Measurements from ENCODE around the gene HID1. TPM values are rescaled to one million over a fixed set of nuclear protein-coding genes. Genes with fewer than 3 reads are reported as not detected.
A peak's percentile ranks its signal among the peaks of the same experiment; 100 is the strongest.
"Not testable (repeated sequence)": the region's sequence is repeated elsewhere in the genome, so short reads cannot be mapped to it uniquely, and the experiment has no call there.

The HID1 gene
- total RNA-seq, 3 donors from 2014 or later (not counting 1 experiment from before 2014, with no cell fraction given) = 0.66 to 9.5 (median 2.8) TPM

DNA sequence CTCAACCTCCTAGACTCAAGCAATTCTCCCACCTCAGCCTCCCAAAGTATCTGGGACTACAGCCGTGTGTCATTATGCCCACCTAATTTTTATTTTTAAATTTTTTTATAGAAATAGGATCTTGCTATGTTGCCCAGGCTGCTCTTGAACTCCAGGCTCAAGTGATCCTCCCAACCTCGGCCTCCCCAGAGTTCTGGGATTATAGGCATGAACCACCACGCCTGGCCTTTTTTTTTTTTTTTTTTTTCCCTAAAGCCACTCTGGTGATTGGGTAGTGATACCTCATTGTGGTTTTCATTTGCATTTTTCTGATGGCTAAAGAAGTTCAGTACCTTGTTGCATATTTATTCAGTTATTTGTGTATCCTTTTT, 13.6 kb upstream of the HID1 start:
- no peak overlapping the region for H3K4me3 Mint-ChIP-seq
- peaks cover 9 to 18% of the 10 kb centered on the region in 2 donors for H3K4me1 Mint-ChIP-seq
- no peak overlapping the region for H3K27ac Mint-ChIP-seq
- no peaks in the 10 kb centered on the region for H3K36me3 ChIP-seq (ENCODE audit: control insufficient read depth, insufficient read depth, low read length)
- peaks cover 30% of the 10 kb centered on the region for H3K4me1 ChIP-seq (ENCODE audit: control insufficient read depth, insufficient read depth, low read length)
- H3K27ac ChIP-seq (ENCODE audit: low read length) = no peak overlapping the region
- intact Hi-C loops (cut with micrococcal nuclease) = no loop called here
- no peaks in the 10 kb centered on the region for H3K9me3 Mint-ChIP-seq
- TF ChIP-seq, protein P1, sequence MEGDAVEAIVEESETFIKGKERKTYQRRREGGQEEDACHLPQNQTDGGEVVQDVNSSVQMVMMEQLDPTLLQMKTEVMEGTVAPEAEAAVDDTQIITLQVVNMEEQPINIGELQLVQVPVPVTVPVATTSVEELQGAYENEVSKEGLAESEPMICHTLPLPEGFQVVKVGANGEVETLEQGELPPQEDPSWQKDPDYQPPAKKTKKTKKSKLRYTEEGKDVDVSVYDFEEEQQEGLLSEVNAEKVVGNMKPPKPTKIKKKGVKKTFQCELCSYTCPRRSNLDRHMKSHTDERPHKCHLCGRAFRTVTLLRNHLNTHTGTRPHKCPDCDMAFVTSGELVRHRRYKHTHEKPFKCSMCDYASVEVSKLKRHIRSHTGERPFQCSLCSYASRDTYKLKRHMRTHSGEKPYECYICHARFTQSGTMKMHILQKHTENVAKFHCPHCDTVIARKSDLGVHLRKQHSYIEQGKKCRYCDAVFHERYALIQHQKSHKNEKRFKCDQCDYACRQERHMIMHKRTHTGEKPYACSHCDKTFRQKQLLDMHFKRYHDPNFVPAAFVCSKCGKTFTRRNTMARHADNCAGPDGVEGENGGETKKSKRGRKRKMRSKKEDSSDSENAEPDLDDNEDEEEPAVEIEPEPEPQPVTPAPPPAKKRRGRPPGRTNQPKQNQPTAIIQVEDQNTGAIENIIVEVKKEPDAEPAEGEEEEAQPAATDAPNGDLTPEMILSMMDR (IDR thresholded peaks at IDR 0.05) = no peak
- no peak overlapping the region for H3K4me3 ChIP-seq (ENCODE audit: low read length)
- WGBS (ENCODE audit: insufficient coverage) = 84% methylated on average over 2 of the region's 3 CpGs
- peaks cover 10% of the 10 kb centered on the region for H3K27me3 ChIP-seq (ENCODE audit: control insufficient read depth, insufficient read depth, low read length)
- H3K36me3 Mint-ChIP-seq = no peaks in the 10 kb centered on the region
- peaks cover 7 to 16% of the 10 kb centered on the region in 2 donors for H3K27me3 Mint-ChIP-seq (ENCODE audit: low read depth in 2 of 2)
- no peak for DNase-seq
- no peaks in the 10 kb centered on the region for H3K9me3 ChIP-seq (ENCODE audit: control insufficient read depth, insufficient read depth, low read length)
- ATAC-seq = no peak

DNA sequence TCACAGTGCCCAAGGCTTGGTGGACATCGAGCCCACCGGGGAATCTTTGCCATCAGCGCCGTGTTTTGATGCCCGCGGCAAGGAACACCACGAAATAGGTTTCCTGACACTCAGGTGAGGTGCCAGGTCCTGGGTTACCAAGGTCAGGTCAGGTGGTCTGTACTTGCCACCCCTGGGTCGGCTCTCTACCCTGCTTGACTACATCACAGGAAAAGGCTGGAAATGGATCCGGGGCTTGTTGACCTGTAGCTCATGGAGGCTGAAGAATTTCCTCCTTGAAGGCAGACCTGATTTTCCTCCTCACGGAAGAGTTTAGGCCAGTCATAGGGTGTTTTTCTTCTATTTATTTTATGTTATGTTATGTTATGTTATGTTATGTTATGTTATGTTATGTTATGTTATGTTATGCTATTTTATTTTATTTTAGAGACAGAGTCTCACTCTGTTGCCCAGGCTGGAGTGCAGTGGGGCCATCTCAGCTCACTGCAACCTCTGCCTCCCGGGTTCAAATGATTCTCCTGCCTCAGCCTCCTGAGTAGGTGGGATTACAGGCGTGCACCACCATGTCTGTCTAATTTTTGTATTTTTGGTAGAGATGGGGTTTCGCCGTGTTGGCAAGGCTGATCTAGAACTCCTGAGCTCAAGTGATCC, 10.2 kb upstream of the HID1 start:
- H3K9me3 Mint-ChIP-seq; H3K36me3 ChIP-seq (ENCODE audit: control insufficient read depth, insufficient read depth, low read length); H3K9me3 ChIP-seq (ENCODE audit: control insufficient read depth, insufficient read depth, low read length); intact Hi-C loops (cut with micrococcal nuclease); H3K36me3 Mint-ChIP-seq; H3K27me3 ChIP-seq (ENCODE audit: control insufficient read depth, insufficient read depth, low read length); ATAC-seq: not testable (repeated sequence)
- H3K27ac Mint-ChIP-seq = peak overlapping the region; percentile 60 to 85
- peaks cover 24% of the 10 kb centered on the region for H3K4me1 ChIP-seq (ENCODE audit: control insufficient read depth, insufficient read depth, low read length)
- H3K27me3 Mint-ChIP-seq (ENCODE audit: low read depth in 2 of 2) = peaks cover 7 to 16% of the 10 kb centered on the region in 2 donors
- peak in 1 of 2 donors; percentile 46 for DNase-seq
- peak overlapping the region; percentile 60 for H3K4me3 ChIP-seq (ENCODE audit: low read length)
- peak overlapping the region; percentile 51 for H3K27ac ChIP-seq (ENCODE audit: low read length)
- H3K4me3 Mint-ChIP-seq = peak overlapping the region; percentile 84
- 39% methylated on average over 14 of the region's 14 CpGs for WGBS (ENCODE audit: insufficient coverage)
- peaks cover 9 to 18% of the 10 kb centered on the region in 2 donors for H3K4me1 Mint-ChIP-seq

DNA sequence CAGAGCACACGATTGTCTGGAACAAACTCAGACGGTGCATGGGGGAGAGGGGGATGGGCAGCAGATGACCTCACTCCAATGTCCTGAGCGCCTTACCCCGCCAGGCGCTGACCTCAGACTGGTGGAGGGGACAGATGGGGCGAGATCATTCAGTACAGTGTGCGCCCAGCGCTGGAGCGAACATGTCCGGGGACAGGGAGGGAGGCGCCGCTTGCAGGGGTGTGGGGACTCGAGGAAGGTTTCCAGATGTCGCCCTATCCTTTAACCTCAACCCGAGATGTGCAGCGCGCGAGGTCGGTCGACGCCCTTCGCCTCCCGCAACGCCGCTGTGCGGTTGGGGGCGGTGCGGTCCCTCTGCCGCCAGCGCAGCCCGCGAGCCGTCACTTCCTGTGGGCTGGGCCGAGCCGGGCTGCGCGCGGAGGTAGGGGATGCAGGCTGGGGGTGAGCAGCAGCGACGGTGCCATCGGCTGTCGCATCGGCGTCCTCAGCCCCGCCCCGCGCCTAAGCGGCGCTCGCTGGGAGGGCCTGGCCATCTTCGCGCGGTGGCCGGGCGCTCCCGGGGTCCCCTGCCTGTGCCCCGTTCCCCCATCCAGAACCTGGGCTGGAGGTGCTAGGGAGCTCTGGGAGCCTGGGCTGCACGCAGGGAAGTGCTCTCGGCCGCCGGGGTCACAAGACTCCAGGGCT, 9.6 kb upstream of the HID1 start:
- peak overlapping the region; percentile 84 for H3K4me3 Mint-ChIP-seq
- H3K27ac ChIP-seq (ENCODE audit: low read length) = peak overlapping the region; percentile 56

More for the DNA sequence above, 9.6 kb upstream of the HID1 start:
- TF ChIP-seq, protein P1 (IDR thresholded peaks at IDR 0.05) = no peak
- no peaks in the 10 kb centered on the region for H3K36me3 ChIP-seq (ENCODE audit: control insufficient read depth, insufficient read depth, low read length)
- H3K27me3 Mint-ChIP-seq (ENCODE audit: low read depth in 2 of 2) = peaks cover 7 to 15% of the 10 kb centered on the region in 2 donors
- DNase-seq = peak; percentile 77 to 91
- H3K4me1 ChIP-seq (ENCODE audit: control insufficient read depth, insufficient read depth, low read length) = peaks cover 22% of the 10 kb centered on the region
- peak; percentile 88 to 95 (median 90) for ATAC-seq
- no peaks in the 10 kb centered on the region for H3K9me3 Mint-ChIP-seq
- under 1% methylated on average over 61 of the region's 61 CpGs for WGBS (ENCODE audit: insufficient coverage)
- H3K9me3 ChIP-seq (ENCODE audit: control insufficient read depth, insufficient read depth, low read length) = no peaks in the 10 kb centered on the region
- H3K4me3 ChIP-seq (ENCODE audit: low read length) = peak overlapping the region; percentile 60
- H3K27ac Mint-ChIP-seq = peak overlapping the region; percentile 67 to 85
- peaks cover 7 to 14% of the 10 kb centered on the region in 2 donors for H3K4me1 Mint-ChIP-seq
- H3K27me3 ChIP-seq (ENCODE audit: control insufficient read depth, insufficient read depth, low read length) = no peaks in the 10 kb centered on the region
- H3K36me3 Mint-ChIP-seq = no peaks in the 10 kb centered on the region
- intact Hi-C loops (cut with micrococcal nuclease) = no loop called here
